ENCODE measurements around the gene RNU1-3.
"Not testable (repeated sequence)": the region's sequence is repeated elsewhere in the genome, so short reads cannot be mapped to it uniquely, and the experiment has no call there.

DNA sequence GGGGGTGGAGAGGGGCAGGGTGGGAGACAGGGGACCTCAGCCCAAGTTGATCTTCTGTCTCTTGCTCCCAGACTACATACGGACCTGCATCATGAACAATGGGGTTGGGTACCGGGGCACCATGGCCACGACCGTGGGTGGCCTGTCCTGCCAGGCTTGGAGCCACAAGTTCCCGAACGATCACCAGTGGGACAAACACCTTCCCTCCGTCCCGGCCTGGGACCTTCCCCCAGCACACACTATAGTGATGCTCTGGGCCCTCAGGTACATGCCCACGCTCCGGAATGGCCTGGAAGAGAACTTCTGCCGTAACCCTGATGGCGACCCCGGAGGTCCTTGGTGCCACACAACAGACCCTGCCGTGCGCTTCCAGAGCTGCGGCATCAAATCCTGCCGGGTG, 20.0 kb downstream of the RNU1-3 start:
- TF ChIP-seq, protein P1, sequence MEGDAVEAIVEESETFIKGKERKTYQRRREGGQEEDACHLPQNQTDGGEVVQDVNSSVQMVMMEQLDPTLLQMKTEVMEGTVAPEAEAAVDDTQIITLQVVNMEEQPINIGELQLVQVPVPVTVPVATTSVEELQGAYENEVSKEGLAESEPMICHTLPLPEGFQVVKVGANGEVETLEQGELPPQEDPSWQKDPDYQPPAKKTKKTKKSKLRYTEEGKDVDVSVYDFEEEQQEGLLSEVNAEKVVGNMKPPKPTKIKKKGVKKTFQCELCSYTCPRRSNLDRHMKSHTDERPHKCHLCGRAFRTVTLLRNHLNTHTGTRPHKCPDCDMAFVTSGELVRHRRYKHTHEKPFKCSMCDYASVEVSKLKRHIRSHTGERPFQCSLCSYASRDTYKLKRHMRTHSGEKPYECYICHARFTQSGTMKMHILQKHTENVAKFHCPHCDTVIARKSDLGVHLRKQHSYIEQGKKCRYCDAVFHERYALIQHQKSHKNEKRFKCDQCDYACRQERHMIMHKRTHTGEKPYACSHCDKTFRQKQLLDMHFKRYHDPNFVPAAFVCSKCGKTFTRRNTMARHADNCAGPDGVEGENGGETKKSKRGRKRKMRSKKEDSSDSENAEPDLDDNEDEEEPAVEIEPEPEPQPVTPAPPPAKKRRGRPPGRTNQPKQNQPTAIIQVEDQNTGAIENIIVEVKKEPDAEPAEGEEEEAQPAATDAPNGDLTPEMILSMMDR (IDR thresholded peaks at IDR 0.05; ENCODE audit: low read depth, low read length, missing input control): not testable (repeated sequence)
- TF ChIP-seq FOXA2 (IDR thresholded peaks at IDR 0.05); YY1 (IDR thresholded peaks at IDR 0.05); JUND (IDR thresholded peaks at IDR 0.05); RAD21 (IDR thresholded peaks at IDR 0.05); FOXA1 (IDR thresholded peaks at IDR 0.05); TAF1 (conservative IDR thresholded peaks at IDR 0.05); EGR1 (IDR thresholded peaks at IDR 0.05; ENCODE audit: low read depth in 2 of 2): not testable (repeated sequence)
- TF ChIP-seq, protein P2, sequence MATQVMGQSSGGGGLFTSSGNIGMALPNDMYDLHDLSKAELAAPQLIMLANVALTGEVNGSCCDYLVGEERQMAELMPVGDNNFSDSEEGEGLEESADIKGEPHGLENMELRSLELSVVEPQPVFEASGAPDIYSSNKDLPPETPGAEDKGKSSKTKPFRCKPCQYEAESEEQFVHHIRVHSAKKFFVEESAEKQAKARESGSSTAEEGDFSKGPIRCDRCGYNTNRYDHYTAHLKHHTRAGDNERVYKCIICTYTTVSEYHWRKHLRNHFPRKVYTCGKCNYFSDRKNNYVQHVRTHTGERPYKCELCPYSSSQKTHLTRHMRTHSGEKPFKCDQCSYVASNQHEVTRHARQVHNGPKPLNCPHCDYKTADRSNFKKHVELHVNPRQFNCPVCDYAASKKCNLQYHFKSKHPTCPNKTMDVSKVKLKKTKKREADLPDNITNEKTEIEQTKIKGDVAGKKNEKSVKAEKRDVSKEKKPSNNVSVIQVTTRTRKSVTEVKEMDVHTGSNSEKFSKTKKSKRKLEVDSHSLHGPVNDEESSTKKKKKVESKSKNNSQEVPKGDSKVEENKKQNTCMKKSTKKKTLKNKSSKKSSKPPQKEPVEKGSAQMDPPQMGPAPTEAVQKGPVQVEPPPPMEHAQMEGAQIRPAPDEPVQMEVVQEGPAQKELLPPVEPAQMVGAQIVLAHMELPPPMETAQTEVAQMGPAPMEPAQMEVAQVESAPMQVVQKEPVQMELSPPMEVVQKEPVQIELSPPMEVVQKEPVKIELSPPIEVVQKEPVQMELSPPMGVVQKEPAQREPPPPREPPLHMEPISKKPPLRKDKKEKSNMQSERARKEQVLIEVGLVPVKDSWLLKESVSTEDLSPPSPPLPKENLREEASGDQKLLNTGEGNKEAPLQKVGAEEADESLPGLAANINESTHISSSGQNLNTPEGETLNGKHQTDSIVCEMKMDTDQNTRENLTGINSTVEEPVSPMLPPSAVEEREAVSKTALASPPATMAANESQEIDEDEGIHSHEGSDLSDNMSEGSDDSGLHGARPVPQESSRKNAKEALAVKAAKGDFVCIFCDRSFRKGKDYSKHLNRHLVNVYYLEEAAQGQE (IDR thresholded peaks at IDR 0.05): not testable (repeated sequence)
- TF ChIP-seq, protein P3, sequence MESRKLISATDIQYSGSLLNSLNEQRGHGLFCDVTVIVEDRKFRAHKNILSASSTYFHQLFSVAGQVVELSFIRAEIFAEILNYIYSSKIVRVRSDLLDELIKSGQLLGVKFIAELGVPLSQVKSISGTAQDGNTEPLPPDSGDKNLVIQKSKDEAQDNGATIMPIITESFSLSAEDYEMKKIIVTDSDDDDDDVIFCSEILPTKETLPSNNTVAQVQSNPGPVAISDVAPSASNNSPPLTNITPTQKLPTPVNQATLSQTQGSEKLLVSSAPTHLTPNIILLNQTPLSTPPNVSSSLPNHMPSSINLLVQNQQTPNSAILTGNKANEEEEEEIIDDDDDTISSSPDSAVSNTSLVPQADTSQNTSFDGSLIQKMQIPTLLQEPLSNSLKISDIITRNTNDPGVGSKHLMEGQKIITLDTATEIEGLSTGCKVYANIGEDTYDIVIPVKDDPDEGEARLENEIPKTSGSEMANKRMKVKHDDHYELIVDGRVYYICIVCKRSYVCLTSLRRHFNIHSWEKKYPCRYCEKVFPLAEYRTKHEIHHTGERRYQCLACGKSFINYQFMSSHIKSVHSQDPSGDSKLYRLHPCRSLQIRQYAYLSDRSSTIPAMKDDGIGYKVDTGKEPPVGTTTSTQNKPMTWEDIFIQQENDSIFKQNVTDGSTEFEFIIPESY (IDR thresholded peaks at IDR 0.05): not testable (repeated sequence)
- TF ChIP-seq, protein P4, sequence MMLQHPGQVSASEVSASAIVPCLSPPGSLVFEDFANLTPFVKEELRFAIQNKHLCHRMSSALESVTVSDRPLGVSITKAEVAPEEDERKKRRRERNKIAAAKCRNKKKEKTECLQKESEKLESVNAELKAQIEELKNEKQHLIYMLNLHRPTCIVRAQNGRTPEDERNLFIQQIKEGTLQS (IDR thresholded peaks at IDR 0.05): not testable (repeated sequence)

All from liver (tissue), 3 donors.